Activated T-cell treated with anti-CD3 and anti-CD28 coated beads for 4 hours (primary cell): ENCODE results near the gene FAM236B.
"Not testable (repeated sequence)": the region's sequence is repeated elsewhere in the genome, so short reads cannot be mapped to it uniquely, and the experiment has no call there.

Source experiments
- DNase-seq: peaks from one replicate; pipeline ENCODE4 v3.0.0-alpha.2; 2020

The FAM236B gene

DNA sequence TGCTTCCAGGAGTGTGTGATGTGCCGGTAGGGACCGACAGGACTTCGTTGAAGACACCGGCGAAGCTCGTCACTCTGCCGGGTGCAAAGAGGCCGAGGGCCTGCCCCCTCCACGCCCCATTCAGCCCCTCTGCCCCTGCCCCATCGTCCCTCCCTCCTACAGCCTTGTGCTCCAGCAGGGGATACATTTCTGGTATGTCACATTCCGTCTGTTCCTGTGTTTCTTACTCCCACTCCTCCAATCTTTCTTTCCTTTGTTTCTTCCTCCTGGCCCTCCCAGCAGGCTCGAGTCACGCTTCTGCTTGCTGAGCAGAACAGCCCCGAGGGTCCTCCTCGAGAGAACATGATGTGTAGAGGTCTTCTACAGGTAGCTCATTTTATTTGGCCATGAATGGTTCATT is at the start of gene FAM236B:
Gene FAM236B, minus strand, starts transcription at position 101 of the 400 bp plus-strand sequence. Its CDS starts 100 bp downstream, at position 1.
- not testable (repeated sequence) for DNase-seq

DNA sequence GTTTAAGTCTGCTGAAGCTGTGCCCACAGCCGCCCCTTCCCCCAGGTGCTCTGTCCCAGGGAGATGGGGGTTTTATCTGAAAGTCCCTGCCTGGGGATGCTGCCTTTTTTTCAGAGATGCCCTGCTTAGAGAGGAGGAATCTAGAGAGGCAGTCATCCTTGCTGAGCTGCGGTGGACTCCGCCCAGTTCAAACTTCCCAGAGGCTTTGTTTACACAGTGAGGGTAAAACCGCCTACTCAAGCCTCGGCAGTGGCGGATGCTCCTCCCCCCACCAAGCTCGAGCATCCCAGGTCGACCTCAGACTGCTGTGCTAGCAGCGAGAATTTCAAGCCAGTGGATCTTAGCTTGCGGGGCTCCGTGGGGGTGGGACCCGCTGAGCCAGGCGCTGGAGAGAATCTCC is 48.2 kb upstream of the FAM236B start:
- not testable (repeated sequence) for DNase-seq

DNA sequence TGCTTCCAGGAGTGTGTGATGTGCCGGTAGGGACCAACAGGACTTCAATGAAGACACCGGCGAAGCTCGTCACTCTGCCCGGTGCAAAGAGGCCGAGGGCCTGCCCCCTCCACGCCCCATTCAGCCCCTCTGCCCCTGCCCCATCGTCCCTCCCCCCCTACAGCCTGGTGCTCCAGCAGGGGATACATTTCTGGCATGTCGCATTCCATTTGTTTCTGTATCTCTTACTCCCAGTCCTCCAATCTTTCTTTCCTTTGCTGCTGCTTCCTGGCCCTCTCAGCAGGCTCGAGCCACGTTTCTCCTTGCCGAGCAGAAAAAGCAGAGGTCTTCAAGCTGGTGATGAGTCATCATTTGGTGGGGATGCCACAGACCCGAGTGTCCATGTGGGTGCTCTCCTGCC is 25.6 kb upstream of the FAM236B start, which contains the start of gene FAM236D:
Gene FAM236D, minus strand, starts transcription at position 101 of the 400 bp plus-strand sequence. Its CDS starts 100 bp downstream, at position 1.
- not testable (repeated sequence) for DNase-seq

DNA sequence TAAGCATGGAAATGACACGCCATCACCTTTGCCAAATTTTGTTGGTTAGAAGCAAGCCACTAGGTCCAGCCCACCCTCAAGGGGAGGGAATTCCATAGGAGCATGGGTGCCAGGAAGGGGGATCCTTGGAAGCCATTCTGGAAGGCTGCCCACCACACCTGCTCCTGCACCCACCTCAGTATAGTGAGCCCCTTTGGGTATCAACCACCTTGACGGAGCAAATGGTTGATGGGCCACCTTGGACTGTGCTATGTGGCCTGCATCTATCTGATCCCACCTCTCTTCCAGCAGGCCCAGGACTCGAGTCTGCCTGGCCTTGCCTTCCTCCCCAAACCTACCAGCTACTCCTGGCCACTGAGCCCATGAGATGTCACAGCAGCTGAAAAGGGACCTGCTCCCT is 7.9 kb upstream of the FAM236B start:
- DNase-seq: peak; percentile 0

DNA sequence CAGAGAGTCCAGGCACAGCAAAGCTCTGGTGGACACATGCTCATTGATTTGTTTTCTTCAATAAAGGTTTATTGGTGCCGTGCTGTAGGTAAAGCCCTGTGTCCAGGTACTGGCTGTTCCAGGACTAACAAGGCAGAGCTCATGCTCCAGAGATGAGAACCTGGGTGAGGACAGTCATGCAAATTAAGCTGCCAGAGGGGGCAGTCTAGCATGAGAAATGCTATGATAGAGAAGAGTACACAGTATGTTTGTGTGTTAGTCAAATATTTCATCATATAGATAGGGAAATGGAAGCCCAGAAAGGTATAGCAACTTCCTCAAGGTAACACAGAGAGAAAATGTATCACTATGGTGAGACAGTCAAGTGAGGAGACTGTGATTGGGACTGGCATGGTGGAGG is 5.7 kb upstream of the FAM236B start:
- DNase-seq: not testable (repeated sequence)

GRCh38 chrX:72783964-72784363 is 1.5 kb upstream of the FAM236B start:
- DNase-seq: not testable (repeated sequence)

DNA sequence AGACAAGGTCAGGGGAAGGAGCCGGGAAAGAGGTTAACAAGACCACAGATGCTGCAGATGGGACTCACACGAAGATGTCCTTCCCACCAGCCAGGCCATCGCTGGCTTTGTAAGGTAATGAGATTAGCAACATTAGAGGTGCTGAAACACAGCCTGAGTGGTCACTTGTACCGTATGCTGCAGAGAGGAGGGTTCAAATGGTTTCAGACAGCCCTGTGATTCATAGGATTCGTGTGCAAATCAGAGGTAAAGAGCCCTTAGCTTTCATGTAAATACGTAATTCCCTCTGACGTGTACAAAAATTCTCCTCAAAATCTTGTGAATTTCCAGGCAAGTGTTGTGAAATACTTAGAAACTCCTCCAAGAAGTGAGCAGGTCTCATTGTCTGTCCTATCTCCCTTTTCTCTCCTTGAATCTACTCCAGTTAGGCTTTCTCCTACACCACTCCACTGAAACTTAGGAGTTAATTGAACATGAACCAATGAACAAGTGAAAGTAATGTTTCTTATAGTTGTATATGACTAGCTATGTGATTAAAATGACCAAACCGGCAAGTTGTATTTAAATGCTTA is 991 bp upstream of the FAM236B start:
- not testable (repeated sequence) for DNase-seq

- DNase-seq: not testable (repeated sequence)
Observed at GRCh38 chrX:72778146-72778545, 4.3 kb downstream of the FAM236B start.

DNA sequence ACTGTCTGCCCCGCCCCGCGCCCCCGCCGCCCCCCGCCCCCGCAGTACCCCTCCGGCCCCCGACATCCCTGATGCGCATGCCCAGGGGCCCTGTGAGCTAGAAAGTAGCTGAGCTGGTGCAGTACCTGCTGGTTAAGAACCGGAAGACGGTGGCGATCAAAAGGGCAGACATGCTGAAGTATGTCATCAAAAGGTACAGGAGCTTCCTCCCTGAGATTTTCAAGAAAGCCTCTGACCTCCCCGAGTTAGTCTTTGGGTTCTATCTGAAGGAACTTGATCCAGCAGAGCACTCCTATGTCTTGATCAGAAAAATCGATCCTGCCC is 5.0 kb downstream of the FAM236B start:
- DNase-seq: not testable (repeated sequence)

DNA sequence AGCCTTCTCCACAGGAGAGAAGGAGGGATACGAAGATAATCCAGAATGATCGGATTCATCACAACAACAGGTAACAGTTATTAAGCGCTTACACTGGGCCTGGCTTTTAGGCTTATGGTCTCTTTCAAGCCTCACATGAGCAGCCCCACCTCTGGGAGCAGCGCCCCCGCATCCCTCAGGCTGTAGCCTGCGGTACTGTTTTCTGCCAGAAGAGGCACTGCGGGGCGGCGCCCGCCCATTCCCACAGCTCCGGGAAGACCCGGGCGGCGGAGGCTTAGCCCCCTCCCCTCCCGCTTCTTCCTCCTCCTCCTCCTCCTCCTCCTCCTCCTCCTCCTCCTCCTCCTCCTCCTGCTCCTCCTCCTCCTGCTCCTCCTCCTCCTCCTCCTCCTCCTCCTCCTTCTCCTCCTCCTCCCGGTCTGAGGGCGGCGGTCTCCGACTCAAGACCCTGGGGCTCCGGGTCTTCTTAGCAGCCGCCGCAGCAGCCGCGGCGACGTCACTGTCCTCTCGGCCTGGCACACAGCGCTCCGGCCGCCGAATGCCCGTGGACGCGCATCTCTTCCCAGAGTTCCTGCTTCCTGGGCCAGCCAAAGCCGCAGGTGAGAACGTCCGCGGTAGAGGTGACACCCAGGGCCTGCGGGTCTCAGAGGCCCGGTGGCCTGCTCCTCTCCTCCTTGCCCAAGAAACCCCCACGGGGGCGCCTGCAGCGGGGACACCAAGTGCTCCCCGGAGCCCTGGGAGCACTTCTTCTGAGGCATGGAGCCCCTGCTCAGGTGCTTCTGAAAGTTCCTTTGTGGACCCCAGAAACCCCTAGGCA is 5.6 kb downstream of the FAM236B start, which contains the start of gene DMRTC1B:
Gene DMRTC1B, plus strand, starts transcription at position 238 of the 814 bp plus-strand sequence. CDS start 68,246 bp downstream, outside the sequence.
- DNase-seq: not testable (repeated sequence)

- not testable (repeated sequence) for DNase-seq
Observed at GRCh38 chrX:72760454-72760853, 22.0 kb downstream of the FAM236B start.

DNA sequence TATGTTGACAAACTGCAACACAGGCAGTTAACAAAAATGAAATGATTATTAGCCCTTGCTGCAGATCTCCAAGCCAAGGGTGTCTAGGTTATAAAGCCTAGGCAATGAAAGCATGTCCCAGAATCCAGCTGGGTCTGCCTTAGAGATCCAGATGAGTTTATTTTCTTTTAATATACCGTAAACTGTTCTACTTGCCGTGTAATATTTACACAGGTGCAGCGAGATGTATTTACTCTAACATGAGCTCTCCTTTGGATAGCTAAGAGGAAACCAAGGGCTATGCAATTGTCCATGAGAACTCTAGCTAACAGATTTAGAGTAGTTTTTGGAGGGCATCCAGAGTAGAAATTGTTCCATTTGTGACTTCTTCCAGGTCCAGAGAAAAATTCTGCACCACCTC is 33.9 kb downstream of the FAM236B start:
- DNase-seq: not testable (repeated sequence)

GRCh38 chrX:72745546-72745945 is 36.9 kb downstream of the FAM236B start:
- DNase-seq: not testable (repeated sequence)

DNA sequence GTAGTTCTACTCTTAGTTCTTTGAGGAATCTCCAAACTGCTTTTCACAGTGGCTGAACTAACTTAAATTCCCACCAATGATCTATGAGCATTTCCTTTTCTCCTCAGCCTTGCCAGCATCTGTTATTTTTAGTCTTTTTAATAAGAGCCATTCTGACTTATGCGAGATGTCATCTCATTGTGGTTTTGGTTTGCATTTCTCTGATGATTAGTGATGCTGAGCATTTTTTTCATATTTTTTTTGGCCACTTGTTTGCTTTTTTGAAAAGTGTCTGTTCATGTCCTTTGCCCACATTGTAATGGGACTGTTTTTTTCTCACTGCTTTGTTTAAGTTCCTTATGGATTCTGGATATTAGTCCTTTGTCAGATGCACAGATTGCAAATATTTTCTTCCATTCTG is 46.9 kb downstream of the FAM236B start:
- DNase-seq: no peak

DNA sequence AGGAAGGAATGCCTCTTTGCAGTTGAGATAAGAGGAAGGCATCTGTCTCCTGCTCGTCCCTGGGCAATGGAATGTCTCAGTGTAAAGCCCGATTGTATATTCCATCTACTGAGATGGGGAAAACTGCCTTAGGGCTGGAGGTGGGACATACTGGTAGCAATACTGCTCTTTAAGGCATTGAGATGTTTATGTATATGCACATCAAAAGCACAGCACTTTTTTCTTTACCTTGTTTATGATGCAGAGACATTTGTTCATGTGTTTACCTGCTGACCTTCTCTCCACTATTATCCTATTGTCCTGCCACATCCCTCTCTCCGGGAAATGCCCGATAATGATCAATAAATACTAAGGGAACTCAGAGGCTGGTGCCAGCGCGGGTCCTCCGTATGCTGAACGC is 48.8 kb downstream of the FAM236B start:
- not testable (repeated sequence) for DNase-seq
